CD4-positive, alpha-beta T cell treated with Interleukin-21 for 1 hour (primary cell): ENCODE measurements around the gene PCLAF.
"Not testable (repeated sequence)": the region's sequence is repeated elsewhere in the genome, so short reads cannot be mapped to it uniquely, and the experiment has no call there.

Experiments used
- DNase-seq: peaks from one replicate; pipeline ENCODE4 v3.0.0-alpha.2; 2020

Gene PCLAF, protein sequence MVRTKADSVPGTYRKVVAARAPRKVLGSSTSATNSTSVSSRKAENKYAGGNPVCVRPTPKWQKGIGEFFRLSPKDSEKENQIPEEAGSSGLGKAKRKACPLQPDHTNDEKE

DNA sequence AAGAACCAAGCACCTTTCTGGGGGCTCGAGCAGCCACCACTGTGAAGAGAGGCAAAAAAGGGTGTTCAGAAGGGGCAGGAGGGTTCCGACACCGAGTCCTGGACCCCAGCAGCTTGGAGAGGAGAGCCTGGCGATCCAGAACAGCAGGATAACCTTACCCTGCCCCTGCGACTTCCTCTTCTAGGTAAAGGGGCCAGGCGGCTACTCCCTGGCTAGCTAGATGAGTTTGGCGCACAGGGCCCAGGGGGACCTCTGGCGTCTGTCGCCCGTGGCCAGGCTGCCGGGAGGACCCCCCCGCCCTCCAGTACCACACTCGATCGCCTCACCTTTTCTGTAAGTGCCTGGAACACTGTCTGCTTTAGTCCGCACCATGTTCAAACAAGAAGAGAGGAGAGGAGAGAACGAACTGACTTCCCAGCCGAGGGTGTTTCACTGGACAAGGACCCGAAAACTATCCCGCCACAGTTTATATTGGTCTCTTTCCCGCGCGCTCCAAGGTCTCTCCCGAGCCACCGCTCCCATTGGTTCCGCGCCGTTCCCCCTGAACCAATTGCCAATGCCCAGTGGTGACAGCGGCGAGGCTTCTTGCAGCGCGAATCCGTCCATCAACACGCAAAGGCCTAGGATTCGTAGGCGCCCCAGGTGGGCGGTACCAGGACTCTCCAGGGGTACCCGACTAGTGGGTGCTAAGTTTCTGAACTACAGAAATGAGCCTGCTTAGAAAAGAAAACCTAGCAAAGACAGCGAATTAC lies at the start of gene PCLAF:
Gene PCLAF (minus strand): TSS at position 442 of the 752 bp plus-strand sequence. CDS start 70 bp downstream, at position 372.
- peak; percentile 93 for DNase-seq

DNA sequence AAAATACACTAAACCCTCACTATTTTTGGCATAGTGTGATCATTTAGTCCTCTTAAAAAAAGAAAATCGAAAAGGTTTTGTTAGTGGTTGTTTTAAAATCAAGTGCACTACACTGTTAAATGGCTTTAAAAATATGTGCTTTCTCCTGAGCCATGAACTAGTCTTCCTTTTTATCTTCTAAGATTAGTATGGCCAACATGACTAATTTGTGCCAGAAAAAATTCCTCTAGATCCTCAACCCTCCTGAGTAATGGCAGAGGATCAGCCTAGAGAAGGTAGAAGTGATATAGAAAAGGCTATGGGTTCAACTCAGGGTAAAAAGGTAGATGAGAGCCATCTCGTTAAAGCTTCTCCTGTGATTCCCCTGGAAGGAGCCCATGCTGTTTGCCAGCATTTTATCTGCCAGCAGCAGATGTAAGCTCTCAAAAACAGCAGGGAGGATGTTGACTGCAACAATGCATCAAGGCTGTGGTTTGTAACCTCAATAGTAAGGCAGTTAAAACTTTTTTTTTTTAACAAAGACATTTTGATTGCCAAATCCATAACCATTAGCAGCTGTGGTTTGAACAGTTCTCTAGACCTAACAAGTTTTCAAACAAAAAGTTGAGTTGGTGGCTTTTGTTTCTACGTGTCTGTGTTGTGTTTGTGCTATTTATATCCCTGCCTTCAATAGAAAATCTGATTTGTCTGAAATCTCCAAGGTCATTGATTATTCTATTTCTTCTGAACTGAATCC lies 48.9 kb upstream of the PCLAF start:
- peak; percentile 70 for DNase-seq

DNA sequence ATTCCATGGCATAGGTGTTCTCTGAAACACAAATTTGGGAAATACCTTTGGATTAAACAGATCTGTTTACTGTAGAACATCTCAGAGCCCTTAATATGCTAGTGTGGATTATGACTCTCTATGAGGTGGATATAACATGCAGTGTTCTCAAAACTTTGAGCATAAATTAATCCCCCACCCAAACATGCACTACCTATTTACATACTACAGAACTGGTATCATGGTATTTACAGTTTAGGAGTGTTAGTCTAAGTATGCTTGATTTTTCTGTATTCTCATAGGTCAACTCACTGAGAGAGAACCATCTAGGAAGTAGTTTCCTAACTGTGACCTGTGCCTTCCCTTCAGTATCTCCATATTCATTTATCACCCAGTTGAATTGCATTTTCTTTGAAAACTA lies 48.2 kb upstream of the PCLAF start:
- no peak for DNase-seq

DNA sequence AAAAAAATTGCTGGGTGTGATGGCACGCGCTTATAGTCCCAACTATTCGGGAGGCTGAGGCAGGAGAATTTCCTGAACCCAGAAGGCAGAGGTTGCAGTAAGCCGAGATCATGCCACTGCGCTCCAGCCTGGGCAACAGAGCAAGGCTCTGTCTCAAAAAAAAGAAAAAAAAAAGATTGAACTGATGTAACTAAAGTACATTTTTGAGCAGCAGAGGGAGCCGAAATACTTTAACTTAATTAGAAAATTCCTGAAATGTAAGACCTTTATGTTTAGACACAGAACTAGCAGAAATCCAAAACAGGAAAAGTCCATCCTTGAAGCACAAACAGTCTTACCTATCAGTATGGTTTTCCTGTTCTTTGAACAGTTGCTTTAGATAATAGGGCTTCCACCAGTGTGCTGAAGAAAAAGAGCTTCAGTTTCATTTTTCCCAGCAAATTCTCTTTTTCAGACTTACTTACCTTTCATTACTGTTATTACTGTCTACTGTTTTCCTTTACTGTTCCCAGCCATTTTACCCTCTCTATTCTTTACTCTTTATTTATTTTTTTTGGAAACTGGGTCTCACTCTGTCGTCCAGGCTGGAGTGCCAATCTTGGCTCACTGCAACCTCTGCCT lies 45.7 kb upstream of the PCLAF start:
- peak; percentile 36 for DNase-seq

DNA sequence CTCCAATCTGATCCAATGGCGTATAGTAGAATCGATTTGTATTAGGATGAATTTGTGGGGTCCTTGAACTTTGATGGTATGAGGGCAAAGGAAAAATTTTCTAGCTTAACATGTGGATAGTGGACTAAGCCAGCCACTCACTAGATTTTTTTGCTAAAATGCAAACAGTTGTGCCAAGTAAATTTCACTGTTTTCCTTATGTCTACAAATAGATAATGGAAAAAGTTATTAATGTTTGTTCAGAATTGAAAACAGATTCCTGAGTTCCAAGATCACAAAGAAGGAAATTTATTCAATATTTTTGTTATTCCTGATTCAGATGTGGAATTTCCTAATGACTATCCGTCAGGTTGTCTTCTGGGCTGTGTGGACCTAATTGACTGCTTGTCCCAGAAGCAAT lies 44.0 kb upstream of the PCLAF start:
- no peak for DNase-seq

DNA sequence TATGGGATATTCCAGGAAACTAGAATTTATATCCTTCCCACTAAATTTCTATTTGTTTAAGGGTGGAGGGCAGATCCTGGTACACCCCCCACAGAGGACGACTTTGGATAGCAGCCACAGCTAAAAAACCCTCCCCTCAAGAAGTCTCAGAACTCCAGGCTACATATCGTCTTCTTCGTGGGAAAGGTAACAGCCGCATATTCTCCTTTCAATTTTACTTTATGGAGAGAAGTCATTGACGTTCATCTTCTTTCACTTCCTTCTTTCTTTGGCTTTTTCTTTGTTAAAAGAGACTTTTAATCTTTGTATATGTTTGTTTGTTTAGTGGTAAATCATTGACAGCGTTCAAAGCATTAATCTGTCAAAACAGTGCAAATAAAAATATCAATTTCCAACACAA lies 42.7 kb upstream of the PCLAF start:
- DNase-seq: no peak

DNA sequence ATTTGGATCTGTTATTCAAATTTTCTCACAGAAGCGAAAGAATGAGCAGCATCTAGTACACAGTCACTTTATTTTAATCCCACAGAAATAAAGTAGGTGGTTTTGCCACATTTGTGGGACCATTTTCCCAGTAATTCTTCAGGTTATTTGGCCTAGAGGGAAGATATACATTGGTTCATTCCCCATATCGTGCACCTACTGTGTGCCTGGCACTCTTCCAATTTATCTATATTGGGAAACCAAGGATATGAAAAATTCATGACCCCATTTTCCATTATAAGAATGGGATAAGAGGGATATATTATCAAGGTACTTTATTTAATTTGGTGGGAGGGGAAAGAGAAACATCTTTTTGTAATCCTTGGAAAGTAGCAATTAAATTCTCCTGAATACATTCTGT lies 41.5 kb upstream of the PCLAF start:
- DNase-seq: no peak

DNA sequence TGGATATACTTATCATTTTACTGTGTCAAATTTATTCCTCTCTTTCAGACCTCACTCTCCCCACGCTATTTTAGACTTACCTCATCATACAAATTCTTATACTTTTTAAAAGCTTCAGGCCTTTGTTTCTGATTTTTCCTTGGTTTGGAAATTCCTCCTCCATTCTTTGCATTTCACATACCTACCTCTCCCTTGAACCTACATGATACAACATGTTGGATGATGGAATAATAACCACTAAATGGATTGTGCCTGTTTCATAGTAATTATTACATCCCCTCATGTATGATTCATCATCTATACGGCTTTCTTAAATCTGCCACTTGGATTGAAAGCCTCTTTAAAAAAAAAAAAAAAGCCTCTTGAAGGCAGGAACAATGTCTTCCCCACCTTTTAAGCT lies 31.0 kb upstream of the PCLAF start:
- no peak for DNase-seq

DNA sequence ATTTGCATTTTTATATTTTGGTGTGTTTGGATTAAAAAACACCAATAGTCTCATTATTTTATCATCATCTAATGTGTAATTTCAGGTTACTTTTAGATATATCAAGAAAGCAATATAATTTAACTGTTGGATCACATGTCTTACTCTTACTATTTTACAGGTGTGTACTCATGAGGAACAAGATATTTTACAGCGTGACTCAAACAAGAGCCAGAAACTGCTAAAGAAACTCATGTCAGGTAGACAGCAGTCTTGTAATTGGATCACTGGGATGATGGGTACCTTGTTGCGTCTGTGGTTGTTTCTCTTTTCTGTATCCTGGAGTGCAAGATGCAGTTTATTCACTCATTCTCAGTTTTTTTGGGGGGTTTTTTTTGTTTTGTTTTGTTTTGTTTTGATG lies 19.3 kb upstream of the PCLAF start:
- no peak for DNase-seq

DNA sequence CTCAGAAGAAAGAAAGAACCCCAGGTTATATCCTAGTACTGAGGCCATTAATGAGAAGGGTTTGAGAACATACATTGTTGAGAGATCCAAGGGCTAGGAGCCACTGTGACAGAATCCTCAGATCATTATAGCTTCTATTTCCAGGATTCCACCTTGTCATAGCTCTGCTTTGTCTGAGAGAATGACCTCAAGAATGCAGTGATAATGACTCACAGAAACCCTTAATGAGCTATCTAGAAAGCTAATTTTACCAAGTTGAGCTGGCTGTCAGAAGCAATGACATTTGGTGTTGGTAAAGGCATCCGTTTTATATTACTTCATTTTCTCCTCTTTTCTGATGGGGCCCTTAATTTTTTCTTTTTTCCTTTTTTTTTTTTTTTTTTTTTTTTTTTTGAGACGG lies 17.3 kb upstream of the PCLAF start:
- no peak for DNase-seq

DNA sequence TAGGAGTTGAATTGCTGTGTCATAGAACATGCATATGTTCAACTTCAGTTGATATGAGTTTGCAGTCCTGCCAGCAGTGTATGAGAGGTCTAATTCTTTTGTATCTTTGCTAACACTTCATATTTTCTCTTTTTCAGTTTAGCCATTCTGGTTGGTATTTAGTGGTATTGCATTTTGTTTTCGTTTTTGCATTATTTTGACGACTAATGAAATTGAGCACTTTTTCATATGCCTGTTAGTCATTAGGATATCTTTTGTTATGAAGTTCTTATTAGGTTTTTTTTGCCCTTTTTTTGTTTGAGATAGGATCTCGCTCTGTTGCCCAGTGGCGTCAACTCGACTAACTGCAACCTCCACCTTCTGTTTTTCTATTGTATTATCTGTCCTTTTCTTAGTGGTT lies 15.5 kb upstream of the PCLAF start:
- no peak for DNase-seq

DNA sequence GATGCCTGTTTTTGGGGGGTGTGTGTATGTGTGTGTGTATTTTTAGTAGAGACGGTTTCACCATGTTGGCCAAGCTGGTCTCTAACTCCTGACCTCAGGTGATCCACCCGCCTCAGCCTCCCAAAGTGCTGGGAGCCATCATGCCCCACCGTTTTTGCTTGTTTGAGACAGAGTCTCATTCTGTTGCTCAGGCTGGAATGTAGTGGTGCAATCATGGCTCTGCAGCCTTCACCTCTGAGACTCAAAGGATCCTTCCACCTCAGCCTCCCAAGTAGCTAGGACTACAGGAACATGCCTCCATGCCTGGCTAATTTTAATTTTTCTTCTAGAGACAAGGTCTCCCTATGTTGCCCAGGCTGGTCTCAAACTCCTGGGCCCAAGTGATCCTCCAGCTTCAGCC lies 11.2 kb upstream of the PCLAF start:
- not testable (repeated sequence) for DNase-seq

DNA sequence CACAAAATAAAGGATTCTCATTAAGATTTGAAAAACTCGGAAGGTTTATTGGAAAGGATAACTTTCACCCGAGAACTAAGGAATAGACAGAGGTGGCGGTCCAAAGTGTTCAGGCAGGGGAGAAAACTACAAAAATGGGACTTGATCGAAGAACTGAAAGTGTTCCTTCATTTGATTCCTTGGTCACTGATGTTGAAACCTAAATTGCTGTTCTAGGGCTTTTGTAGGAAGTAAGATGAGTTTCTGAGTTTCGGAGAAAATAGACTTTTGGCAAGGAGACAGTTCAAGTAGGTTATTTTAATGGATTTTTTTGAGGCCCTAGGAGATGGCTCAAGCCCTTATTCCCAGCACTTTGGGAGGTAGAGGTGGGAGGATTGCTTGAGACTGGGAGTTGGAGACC lies 7.8 kb upstream of the PCLAF start:
- no peak for DNase-seq

DNA sequence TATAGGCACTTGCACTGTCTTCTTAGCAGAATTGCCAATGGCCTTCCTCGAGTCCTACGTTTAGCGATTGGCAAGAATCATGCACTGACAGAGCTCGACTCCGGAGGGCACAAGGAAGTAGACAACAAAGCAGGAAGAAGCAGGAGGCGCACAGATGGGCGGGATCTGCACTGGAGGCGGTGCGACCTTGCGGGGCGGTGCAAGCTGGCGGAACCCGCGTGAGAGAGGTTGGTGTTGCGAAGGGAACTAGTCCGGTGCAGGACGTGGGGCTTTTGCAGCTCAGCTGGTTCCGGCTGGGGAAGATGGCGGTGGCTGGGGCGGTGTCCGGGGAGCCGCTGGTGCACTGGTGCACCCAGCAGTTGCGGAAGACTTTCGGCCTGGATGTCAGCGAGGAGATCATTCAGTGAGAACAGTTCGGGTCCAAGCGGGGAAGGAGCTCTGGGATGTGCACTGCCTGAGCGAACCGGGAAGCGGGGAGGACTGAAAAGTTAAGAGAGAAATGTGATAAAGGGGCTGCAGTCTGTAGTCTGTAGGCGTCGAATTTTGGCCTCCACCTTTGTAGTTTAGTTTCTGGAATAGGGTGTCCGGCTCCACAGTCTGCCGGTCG lies 6.4 kb upstream of the PCLAF start, which contains the start of gene TRIP4:
Gene TRIP4 (plus strand): TSS at position 275 of the 607 bp plus-strand sequence. CDS start 28 bp downstream, at position 303.
- peak; percentile 97 for DNase-seq

DNA sequence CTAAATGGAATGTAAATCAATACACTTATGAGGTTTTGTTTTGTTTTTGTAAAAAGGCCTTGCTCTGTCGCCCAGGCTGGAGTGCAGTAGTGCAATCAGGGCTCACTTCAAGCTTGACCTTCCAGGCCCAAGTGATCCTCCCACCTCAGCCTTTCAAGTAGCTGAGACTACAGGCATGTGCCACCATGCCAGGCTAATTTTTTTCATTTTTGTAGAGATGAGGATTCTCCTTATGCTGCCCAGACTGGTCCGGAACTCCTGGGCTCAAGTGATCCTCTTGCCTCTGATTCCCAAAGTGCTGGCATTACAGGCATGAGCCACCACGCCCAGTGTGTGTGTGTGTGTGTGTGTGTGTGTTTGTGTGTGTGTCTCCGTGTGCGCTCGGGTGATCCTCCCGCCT lies 5.0 kb upstream of the PCLAF start:
- no peak for DNase-seq

DNA sequence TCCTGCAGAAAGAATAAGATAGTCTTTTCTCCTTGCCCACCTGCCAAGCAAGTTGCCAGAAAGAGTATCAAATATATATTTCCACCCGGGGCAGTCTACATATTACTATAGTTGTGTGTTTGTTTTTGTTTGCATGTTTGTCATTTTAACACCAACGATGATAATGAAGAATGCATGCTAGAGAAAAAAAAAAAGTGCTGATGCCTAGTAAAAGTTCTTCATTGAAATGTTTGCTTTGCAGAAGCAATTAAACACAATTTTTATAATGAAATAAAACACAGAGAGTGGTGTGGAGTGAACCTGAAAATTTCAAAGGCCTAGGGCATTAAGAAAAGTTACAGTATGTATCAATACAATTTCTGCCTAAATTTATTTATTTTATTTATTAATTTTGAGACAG lies 2.5 kb upstream of the PCLAF start:
- no peak for DNase-seq

DNA sequence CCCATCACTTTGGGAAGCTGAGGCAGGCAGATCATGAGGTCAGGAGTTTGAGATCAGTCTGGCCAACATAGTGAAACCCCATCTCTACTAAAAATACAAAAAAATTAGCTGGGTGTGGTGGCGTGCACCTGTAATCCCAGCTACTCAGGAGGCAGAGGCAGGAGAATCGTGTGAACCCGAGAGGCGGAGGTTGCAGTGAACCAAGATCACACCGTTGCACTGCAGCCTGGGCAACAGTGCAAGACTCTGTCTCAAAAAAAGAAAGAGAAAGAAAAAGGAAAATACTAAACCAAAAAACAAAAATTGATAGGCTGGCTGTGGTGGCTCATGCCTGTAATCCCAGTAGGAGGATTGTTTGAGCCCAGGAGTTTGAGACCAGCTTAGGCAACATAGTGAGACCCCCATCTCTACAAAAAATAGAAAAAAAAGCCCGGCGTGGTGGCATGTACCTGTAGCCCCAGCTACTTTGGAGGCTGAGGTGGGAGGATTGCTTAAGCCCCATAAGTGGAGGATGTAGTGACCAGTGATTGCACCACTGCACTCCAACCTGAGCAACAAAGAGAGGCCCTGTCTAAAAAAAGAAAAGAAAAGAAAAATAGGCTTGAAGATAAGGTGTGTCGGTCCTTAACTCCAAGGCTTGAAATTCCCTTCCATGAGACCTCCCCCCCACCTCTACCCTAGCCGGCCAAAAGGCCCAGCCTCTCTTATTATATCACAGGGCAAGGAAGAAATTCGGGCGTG lies 941 bp downstream of the PCLAF start:
- not testable (repeated sequence) for DNase-seq

DNA sequence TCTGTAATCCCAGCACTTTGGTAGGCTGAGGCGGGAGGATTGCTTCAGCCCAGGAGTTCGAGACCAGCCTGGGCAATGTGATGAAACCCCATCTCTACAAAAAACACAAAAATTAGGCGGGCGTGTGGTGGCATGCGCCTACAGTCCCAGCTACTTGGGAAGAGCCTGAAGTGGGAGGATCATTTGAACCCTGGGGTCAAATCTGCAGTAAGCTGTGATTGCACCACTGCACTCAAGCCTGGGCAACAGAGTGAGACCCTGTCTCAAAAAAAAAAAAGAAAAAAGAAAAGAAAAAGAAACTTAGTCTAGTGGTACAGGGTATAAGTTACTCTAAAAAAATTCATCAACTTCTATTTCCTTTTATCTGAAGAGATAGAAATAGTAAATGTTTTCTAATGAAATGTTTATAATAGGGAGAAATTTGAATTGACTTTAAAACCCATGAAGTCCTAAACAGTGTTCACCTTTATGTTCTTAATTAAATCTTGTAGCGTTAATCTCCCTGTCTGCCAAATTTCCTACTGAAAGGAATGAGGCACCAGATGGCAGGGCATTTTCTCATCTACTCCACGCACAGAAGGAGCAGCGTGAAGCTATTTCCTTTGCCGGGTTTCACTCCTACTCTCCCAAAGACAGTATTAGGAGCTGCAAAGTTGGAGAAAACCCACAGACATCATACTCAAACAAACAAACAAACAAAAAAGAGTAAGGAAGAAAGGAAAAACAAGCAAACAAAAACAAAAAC lies 1.9 kb downstream of the PCLAF start:
- DNase-seq: no peak

DNA sequence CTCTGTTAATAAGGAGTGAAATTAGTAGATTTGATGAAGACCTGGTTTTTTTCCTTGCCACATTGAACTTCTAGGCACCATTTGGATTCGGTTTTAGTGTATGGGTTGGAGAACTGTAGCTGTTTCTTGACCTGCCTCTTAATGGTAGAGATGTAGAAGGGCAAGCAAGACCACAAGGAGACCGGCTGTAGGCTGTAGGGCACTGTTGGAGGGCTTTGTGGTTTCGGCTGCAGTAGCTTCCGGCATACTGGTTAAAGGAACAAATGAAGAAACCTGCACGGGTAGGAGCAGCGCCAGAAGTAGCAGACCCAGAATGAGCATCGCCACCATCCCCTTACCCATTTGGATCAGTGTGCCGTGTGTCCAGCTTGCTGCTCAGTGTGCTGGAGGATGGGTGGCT lies 7.9 kb downstream of the PCLAF start:
- no peak for DNase-seq

DNA sequence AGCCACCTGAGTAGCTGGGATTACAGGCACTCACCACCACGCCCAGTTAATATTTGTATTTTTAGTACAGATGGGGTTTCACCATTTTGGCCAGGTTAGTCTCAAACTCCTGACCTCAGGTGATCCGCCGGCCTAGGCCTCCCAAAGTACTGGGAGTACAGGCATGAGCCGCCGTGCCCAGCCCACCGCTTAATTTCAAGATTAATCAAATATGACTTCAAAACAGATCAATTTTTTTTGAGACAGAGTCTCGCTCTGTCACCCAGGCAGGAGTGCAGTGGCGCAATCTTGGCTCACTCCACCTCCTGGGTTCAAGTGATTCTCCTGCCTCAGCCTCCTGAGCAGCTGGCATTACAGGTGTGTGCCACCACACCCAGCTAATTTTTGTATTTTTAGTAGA lies 9.9 kb downstream of the PCLAF start:
- DNase-seq: not testable (repeated sequence)

DNA sequence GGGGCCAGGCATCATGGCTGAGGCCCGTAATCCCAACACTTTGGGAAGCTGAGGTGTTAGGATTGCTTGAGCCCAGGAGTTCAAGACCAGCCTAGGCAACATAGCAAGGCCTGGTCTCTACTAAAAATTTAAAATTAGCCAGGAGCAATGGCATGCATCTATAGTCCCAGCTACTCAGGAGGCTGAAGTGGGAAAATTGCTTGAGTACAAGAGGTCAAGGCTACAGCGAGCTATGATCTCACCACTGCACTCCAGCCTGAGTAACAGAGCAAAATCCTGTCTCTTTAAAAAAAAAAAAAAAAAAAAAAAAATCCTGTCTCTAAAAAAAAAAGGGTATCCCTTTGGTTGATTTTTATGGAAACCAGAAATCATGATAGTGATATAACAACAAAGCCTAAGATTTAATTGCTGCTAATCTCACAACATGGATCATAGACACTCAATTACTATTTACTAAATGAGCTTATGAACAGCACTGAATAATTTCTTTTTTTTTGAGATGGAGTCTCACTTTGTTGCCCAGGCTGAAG lies 12.1 kb downstream of the PCLAF start:
- no peak for DNase-seq

DNA sequence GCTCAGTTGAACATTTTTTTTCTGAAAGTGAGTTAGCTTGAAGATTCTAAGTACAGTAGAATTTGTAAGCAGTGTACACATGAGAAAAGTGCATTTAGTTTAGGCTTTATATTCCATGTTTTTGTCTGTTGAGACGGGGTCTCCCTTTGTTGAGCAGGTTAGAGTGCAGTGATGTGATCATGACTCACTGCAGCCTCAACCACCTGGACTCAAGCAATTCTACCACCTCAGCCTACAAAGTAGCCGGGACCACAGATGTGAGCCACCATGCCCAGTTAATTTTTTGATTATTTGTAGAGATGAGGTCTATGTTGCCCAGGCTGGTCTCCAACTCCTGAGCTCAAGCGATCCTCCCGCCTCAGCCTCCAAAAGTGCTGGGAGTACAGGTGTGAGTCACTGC lies 20.0 kb downstream of the PCLAF start:
- no peak for DNase-seq
